Tibial nerve (tissue), 4 donors: ENCODE results near the gene CDH5. TPM values are rescaled to one million over a fixed set of nuclear protein-coding genes. Genes with fewer than 3 reads are reported as not detected.
A peak's percentile ranks its signal among the peaks of the same experiment; 100 is the strongest.

Source experiments
- DNase-seq, 2 donors: peaks; one replicate each; pipeline ENCODE4 v3.0.0-alpha.2; 2019; ENCODE audit warnings: low spot score in 2 of 2
- H3K27ac ChIP-seq, 4 donors: fragments of 200-600 bp; sonication (generic) in 3 of 4; one replicate each; pipeline ENCODE4 v1.5.1; 2017 to 2019; ENCODE audit warnings: mild to moderate bottlenecking in 1 of 4
- H3K27me3 ChIP-seq, 2 donors: fragments of 200-600 bp; sonication (generic) in 1 of 2; one replicate each; pipeline versions ENCODE4 v1.5.1 to v1.6.0; 2017 to 2019
- H3K36me3 ChIP-seq, 3 donors: fragments of 200-600 bp; sonication (generic); one replicate each; pipeline ENCODE4 v1.5.1; 2018 to 2019
- H3K4me1 ChIP-seq, 4 donors: fragments of 200-600 bp; sonication (generic) in 3 of 4; one replicate each; pipeline ENCODE4 v1.5.1; 2017 to 2019
- H3K4me3 ChIP-seq, 4 donors: fragments of 200-600 bp; sonication (generic) in 3 of 4; one replicate each; pipeline ENCODE4 v1.5.1; 2017 to 2019; ENCODE audit warnings: mild to moderate bottlenecking in 1 of 4, moderate library complexity in 1 of 4
- H3K9me3 ChIP-seq, 4 donors: fragments of 200-600 bp; sonication (generic) in 3 of 4; one replicate each; pipeline ENCODE4 v1.5.1; 2017 to 2019
- EP300 ChIP-seq, 2 donors: sonication (generic); formaldehyde crosslinking; IDR thresholded peaks; one replicate each; pipeline ENCODE4 v1.6.1; 2017; ENCODE audit warnings: antibody characterized with exemption in 2 of 2, mild to moderate bottlenecking in 1 of 2
- POLR2A ChIP-seq, 2 donors: fragments of 450-650 bp; IDR thresholded peaks; one replicate each; pipeline ENCODE4 v1.6.1; 2017; ENCODE audit warnings: antibody characterized with exemption in 2 of 2, mild to moderate bottlenecking in 2 of 2, moderate library complexity in 2 of 2
- WGBS, 2 donors: methylation state at CpG; one replicate each; pipeline ENCODE4 v1.1.5; 2018; 5-methylcytosine and 5-hydroxymethylcytosine counted together
- total RNA-seq, 4 donors: library from RNA; depleted of rRNA; stranded (reverse); fragments of >200 nt; gene quantifications; one replicate each; pipeline ENCODE4 v1.1.0, GENCODE V29; 2016
- TF ChIP-seq, protein P1 (sequence below), 5 experiments: fragments of 200-600 bp in 3 of 5; fragments of 450-650 bp in 2 of 5; sonication (generic) in 3 of 5; IDR thresholded peaks; one replicate each; pipeline ENCODE4 v1.5.1; 2016 to 2019; ENCODE audit warnings: antibody characterized with exemption in 5 of 5, mild to moderate bottlenecking in 3 of 5, moderate library complexity in 2 of 5

Gene CDH5
- total RNA-seq, 4 donors from 2014 or later, result 47.3 to 79.3 (median 67.0) TPM

DNA sequence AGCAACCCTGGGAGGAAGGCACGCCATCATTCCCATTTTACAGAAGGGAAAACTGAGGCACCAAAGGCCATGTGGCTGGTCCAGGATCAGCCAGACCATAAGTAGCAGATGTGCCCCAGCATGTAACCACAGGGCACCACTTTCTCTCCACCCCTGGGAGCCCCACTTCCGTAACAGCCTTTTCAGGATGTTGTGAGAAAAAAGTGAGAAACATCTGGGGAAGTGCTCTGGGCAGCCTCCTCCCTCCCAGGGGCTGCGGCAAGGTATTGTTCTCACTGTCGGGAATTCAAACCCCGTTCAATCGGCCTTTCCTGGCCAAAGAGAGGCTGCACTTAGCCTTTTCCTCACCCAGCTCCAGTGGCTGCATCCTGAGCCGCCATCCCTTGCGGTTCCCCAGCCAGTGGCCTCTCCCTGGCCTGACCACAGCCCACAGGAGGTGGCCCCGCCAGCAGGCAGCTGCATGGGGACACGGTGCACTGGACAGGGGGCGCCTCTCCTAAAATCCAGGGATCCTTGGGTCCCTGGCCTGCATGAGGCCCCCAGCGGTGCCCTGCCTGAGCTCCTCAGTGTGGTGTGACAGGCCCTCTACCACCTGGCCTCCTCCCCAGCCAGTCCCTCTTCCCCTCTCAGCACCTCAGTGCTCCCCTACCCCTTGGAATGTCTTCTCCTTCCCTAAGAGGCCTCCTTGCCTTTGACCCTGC, 5.7 kb upstream of the CDH5 start:
- 55 to 60% methylated on average over 12 of the region's 12 CpGs for WGBS, 2 donors
- Histone ChIP-seq H3K9me3 (no peaks in the 10 kb centered on the region), H3K4me3 (no peak overlapping the region), H3K27me3 (peaks cover 0 to 20% of the 10 kb centered on the region in 2 donors), H3K4me1 (peaks cover 0 to 51% (median 10%) of the 10 kb centered on the region in 4 donors), H3K36me3 (no peaks in the 10 kb centered on the region), H3K27ac (no peak overlapping the region)
- DNase-seq, result no peak
- TF ChIP-seq, protein P1, sequence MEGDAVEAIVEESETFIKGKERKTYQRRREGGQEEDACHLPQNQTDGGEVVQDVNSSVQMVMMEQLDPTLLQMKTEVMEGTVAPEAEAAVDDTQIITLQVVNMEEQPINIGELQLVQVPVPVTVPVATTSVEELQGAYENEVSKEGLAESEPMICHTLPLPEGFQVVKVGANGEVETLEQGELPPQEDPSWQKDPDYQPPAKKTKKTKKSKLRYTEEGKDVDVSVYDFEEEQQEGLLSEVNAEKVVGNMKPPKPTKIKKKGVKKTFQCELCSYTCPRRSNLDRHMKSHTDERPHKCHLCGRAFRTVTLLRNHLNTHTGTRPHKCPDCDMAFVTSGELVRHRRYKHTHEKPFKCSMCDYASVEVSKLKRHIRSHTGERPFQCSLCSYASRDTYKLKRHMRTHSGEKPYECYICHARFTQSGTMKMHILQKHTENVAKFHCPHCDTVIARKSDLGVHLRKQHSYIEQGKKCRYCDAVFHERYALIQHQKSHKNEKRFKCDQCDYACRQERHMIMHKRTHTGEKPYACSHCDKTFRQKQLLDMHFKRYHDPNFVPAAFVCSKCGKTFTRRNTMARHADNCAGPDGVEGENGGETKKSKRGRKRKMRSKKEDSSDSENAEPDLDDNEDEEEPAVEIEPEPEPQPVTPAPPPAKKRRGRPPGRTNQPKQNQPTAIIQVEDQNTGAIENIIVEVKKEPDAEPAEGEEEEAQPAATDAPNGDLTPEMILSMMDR (IDR thresholded peaks at IDR 0.05), result no peak
- no peak for TF ChIP-seq POLR2A (IDR thresholded peaks at IDR 0.05)
- no peak for TF ChIP-seq EP300 (IDR thresholded peaks at IDR 0.05)

DNA sequence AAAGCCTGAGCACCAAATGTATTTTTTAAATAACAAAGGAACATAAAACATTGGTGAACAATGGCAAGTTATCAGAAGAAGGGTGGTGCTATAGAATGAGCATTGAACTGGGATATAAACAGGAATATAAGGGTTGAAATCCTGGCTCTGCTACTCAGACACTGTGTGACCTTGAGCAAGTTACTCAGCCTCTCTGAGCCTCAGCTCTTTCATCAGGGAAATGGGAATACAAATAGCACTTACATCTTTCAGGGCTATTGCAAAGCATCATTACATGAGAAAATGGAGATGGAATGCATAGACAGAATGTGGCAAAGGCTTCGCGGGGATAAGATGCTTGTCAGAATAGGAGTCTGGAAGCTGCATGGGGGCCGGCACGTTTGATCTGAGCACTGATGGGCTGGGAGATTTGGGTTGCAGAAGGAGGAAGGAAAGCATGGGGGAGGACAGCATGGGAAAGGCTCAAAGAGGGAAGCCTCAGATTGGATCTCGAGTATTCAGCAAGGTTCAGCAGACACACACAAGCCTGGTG, 4.8 kb upstream of the CDH5 start:
- H3K4me1 ChIP-seq, result peaks cover 0 to 59% (median 13%) of the 10 kb centered on the region in 4 donors
- DNase-seq, result no peak
- H3K27me3 ChIP-seq, result peaks cover 0 to 22% of the 10 kb centered on the region in 2 donors
- WGBS, 2 donors, result 62 to 70% methylated on average over 5 of the region's 5 CpGs
- no peak overlapping the region for H3K4me3 ChIP-seq
- TF ChIP-seq, protein P1 (IDR thresholded peaks at IDR 0.05), result no peak
- TF ChIP-seq POLR2A (IDR thresholded peaks at IDR 0.05) (no peak), EP300 (IDR thresholded peaks at IDR 0.05) (no peak)
- H3K9me3 ChIP-seq, result no peaks in the 10 kb centered on the region
- no peak overlapping the region for H3K27ac ChIP-seq
- H3K36me3 ChIP-seq, result no peaks in the 10 kb centered on the region

DNA sequence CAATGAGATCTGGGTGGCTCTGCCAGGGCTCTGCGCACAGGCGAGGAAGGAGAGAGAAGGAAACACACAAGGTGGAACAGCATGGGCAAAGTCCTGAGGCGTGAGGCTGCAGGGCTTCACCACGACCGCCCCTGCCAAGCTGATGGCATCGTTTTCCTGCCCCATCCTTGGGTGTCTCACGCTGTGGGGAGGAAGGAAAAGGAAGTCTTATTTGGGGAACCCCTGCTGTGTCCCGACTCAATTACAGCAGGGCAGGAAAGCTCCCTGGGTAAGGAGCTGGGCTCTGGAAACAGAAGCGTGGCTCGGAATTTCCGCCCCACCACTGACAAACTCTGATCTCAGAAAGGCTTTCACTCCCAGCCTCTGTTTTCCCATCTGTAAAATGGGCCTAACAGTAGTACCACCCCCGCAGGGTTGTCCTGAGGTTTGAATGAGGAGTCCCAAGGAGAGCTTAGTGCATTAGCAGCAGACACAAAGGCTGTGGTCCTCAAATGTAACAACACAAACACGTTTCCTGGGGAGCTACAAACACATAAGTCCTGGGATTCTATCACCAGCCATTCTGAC, 3.2 kb upstream of the CDH5 start:
- no peaks in the 10 kb centered on the region for H3K9me3 ChIP-seq
- H3K4me3 ChIP-seq, result no peak overlapping the region
- no peak overlapping the region for H3K27ac ChIP-seq
- DNase-seq, result no peak
- H3K27me3 ChIP-seq, result peaks cover 0 to 22% of the 10 kb centered on the region in 2 donors
- WGBS, 2 donors, result 78 to 82% methylated on average over 13 of the region's 13 CpGs
- TF ChIP-seq POLR2A (IDR thresholded peaks at IDR 0.05), result no peak
- TF ChIP-seq, protein P1 (IDR thresholded peaks at IDR 0.05), result no peak
- TF ChIP-seq EP300 (IDR thresholded peaks at IDR 0.05), result no peak
- H3K4me1 ChIP-seq, result peaks cover 0 to 60% (median 13%) of the 10 kb centered on the region in 4 donors
- no peaks in the 10 kb centered on the region for H3K36me3 ChIP-seq

DNA sequence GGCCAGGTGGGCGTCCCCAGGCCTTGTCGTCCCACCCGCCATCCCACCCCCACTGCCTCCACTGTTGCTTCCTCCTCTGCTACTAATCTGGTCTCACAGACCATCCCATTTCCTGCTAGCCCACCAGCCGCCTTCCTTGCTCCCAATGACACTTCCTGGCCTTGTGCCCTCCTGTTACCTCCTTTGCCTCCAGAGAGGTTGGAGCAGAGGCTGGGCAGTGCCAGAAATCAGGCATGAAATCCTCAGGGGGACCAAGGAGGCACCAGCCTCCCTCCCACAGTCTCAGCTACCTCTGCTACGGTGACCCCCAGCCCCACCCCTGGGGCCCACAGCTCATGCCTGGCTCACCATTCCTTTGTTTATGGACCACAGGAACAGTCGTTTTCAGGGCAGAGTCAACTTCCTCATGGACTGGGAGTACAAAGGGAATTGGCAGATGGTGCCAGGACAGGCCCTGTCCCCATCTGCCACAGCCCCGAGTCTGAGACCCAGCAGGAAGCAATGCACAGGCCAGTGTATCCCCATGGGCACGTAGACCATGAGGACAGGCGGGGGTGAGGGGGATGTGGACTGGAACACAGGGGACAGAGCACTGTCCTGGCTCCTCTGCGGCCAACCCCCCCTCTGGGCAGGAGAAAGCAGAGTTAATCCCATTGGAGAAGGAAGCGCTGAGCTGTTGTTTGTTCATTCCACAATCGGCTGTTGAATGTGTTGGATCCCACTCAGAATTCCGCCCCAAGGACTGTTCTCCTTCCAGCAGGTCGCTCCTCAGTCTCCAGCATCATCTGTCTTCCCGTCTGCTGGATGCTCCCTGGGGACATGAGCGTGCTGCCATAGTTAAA, 2.2 kb upstream of the CDH5 start:
- H3K4me1 ChIP-seq, result peaks cover 0 to 61% (median 14%) of the 10 kb centered on the region in 4 donors
- no peaks in the 10 kb centered on the region for H3K9me3 ChIP-seq
- peak overlapping the region in 3 of 4 donors; percentile 31 to 91 (median 87) for H3K27ac ChIP-seq
- WGBS, 2 donors, result 34% methylated on average over 16 of the region's 16 CpGs
- peaks cover 0 to 22% of the 10 kb centered on the region in 2 donors for H3K27me3 ChIP-seq
- DNase-seq, result peak; percentile 55 to 64
- H3K36me3 ChIP-seq, result no peaks in the 10 kb centered on the region
- TF ChIP-seq, protein P1 (IDR thresholded peaks at IDR 0.05), result no peak
- peak in 1 of 2 donors; percentile 22 for TF ChIP-seq EP300 (IDR thresholded peaks at IDR 0.05)
- H3K4me3 ChIP-seq, result no peak overlapping the region
